Gastroesophageal sphincter (tissue), 3 donors: Measurements from ENCODE around the gene COG5.

Experiments
- CTCF ChIP-seq, 4 experiments: fragments of 200-600 bp in 2 of 4; fragments of 450-650 bp in 2 of 4; sonication (generic) in 1 of 4; IDR thresholded peaks; one replicate each; pipeline ENCODE4 v1.5.1; 2017 to 2019; ENCODE audit warnings: antibody characterized with exemption in 4 of 4, mild to moderate bottlenecking in 2 of 4, moderate library complexity in 2 of 4
- EP300 ChIP-seq: sonication (generic); formaldehyde crosslinking; IDR thresholded peaks from one replicate; pipeline ENCODE4 v1.6.1; 2017; ENCODE audit warnings: antibody characterized with exemption, mild to moderate bottlenecking

GRCh38 chr7:107486041-107486440 is 77.7 kb downstream of the COG5 start:
- no peak for TF ChIP-seq CTCF (IDR thresholded peaks at IDR 0.05)
- no peak for TF ChIP-seq EP300
